ENCODE measurements around the gene HMCN2. TPM values are rescaled to one million over a fixed set of nuclear protein-coding genes. Genes with fewer than 3 reads are reported as not detected.
A peak's percentile ranks its signal among the peaks of the same experiment; 100 is the strongest.
"Not testable (repeated sequence)": the region's sequence is repeated elsewhere in the genome, so short reads cannot be mapped to it uniquely, and the experiment has no call there.

HMCN2 gene
- total and polyA plus RNA-seq, 5 donors = 2.3 to 6.1 (median 4.2) TPM

GRCh38 chr9:130395810-130396435 is 130.4 kb downstream of the HMCN2 start:
- WGBS = 92% methylated on average over 26 of the region's 26 CpGs
- Histone ChIP-seq H3K4me3 (ENCODE audit: low read length) (no peak overlapping the region), H3K27ac (ENCODE audit: low read length) (no peak overlapping the region), H3K4me1 (ENCODE audit: control insufficient read depth, insufficient read depth, low read length) (no peaks in the 10 kb centered on the region), H3K9me3 (ENCODE audit: control insufficient read depth, low read length) (no peaks in the 10 kb centered on the region), H3K27me3 (ENCODE audit: control insufficient read depth, insufficient read depth) (no peaks in the 10 kb centered on the region)
- no peak for DNase-seq
- no peak for ATAC-seq
- intact Hi-C loops (cut with DNase I) = no loop called here

GRCh38 chr9:130396581-130396980 is 131.0 kb downstream of the HMCN2 start:
- Histone ChIP-seq H3K4me3 (ENCODE audit: low read length) (no peak overlapping the region), H3K27me3 (ENCODE audit: control insufficient read depth, insufficient read depth) (no peaks in the 10 kb centered on the region), H3K9me3 (ENCODE audit: control insufficient read depth, low read length) (no peaks in the 10 kb centered on the region), H3K27ac (ENCODE audit: low read length) (no peak overlapping the region), H3K4me1 (ENCODE audit: control insufficient read depth, insufficient read depth, low read length) (no peaks in the 10 kb centered on the region)
- intact Hi-C loops (cut with DNase I) = no loop called here
- ATAC-seq (no peak), DNase-seq (no peak)
- WGBS = 94% methylated on average over 4 of the region's 4 CpGs

GRCh38 chr9:130398487-130399240 is 133.1 kb downstream of the HMCN2 start:
- 84% methylated on average over 17 of the region's 17 CpGs for WGBS
- no peaks in the 10 kb centered on the region for H3K9me3 ChIP-seq (ENCODE audit: control insufficient read depth, low read length)
- DNase-seq = no peak
- intact Hi-C loops (cut with DNase I) = no loop called here
- no peaks in the 10 kb centered on the region for H3K27me3 ChIP-seq (ENCODE audit: control insufficient read depth, insufficient read depth)
- ATAC-seq = no peak
- no peak overlapping the region for H3K27ac ChIP-seq (ENCODE audit: low read length)
- no peaks in the 10 kb centered on the region for H3K4me1 ChIP-seq (ENCODE audit: control insufficient read depth, insufficient read depth, low read length)
- H3K4me3 ChIP-seq (ENCODE audit: low read length) = no peak overlapping the region

GRCh38 chr9:130399768-130400167 is 134.2 kb downstream of the HMCN2 start:
- Histone ChIP-seq H3K9me3 (ENCODE audit: control insufficient read depth, low read length) (no peaks in the 10 kb centered on the region), H3K27ac (ENCODE audit: low read length) (no peak overlapping the region), H3K4me1 (ENCODE audit: control insufficient read depth, insufficient read depth, low read length) (no peaks in the 10 kb centered on the region), H3K4me3 (ENCODE audit: low read length) (no peak overlapping the region), H3K27me3 (ENCODE audit: control insufficient read depth, insufficient read depth) (no peaks in the 10 kb centered on the region)
- WGBS = 77% methylated on average over 8 of the region's 8 CpGs
- DNase-seq = no peak
- intact Hi-C loops (cut with DNase I) = no loop called here
- ATAC-seq = no peak

GRCh38 chr9:130400870-130401269 is 135.3 kb downstream of the HMCN2 start:
- DNase-seq (peak in 1 of 3 donors; percentile 48), ATAC-seq (no peak)
- intact Hi-C loops (cut with DNase I) = no loop called here
- Histone ChIP-seq H3K9me3 (ENCODE audit: control insufficient read depth, low read length) (no peaks in the 10 kb centered on the region), H3K4me1 (ENCODE audit: control insufficient read depth, insufficient read depth, low read length) (no peaks in the 10 kb centered on the region), H3K27me3 (ENCODE audit: control insufficient read depth, insufficient read depth) (no peaks in the 10 kb centered on the region), H3K27ac (ENCODE audit: low read length) (no peak overlapping the region), H3K4me3 (ENCODE audit: low read length) (no peak overlapping the region)
- WGBS = 93% methylated on average over 8 of the region's 8 CpGs

- H3K27me3 ChIP-seq (ENCODE audit: control insufficient read depth, insufficient read depth); H3K4me1 ChIP-seq (ENCODE audit: control insufficient read depth, insufficient read depth, low read length); ATAC-seq; H3K27ac ChIP-seq (ENCODE audit: low read length); intact Hi-C loops (cut with DNase I); H3K4me3 ChIP-seq (ENCODE audit: low read length); DNase-seq; H3K9me3 ChIP-seq (ENCODE audit: control insufficient read depth, low read length): not testable (repeated sequence)
- WGBS = 93% methylated on average over 3 of the region's 3 CpGs
Observed at GRCh38 chr9:130401742-130402141, 136.2 kb downstream of the HMCN2 start.

GRCh38 chr9:130402243-130402642 is 136.7 kb downstream of the HMCN2 start:
- ATAC-seq = no peak
- H3K4me1 ChIP-seq (ENCODE audit: control insufficient read depth, insufficient read depth, low read length) = no peaks in the 10 kb centered on the region
- intact Hi-C loops (cut with DNase I) = no loop called here
- H3K9me3 ChIP-seq (ENCODE audit: control insufficient read depth, low read length) = no peaks in the 10 kb centered on the region
- H3K27ac ChIP-seq (ENCODE audit: low read length) = no peak overlapping the region
- no peaks in the 10 kb centered on the region for H3K27me3 ChIP-seq (ENCODE audit: control insufficient read depth, insufficient read depth)
- no peak for DNase-seq
- WGBS = over 99% methylated on average over 3 of the region's 3 CpGs
- H3K4me3 ChIP-seq (ENCODE audit: low read length) = no peak overlapping the region

GRCh38 chr9:130402645-130403440 is 137.3 kb downstream of the HMCN2 start:
- intact Hi-C loops (cut with DNase I) = no loop called here
- Histone ChIP-seq H3K4me1 (ENCODE audit: control insufficient read depth, insufficient read depth, low read length) (no peaks in the 10 kb centered on the region), H3K27ac (ENCODE audit: low read length) (no peak overlapping the region), H3K9me3 (ENCODE audit: control insufficient read depth, low read length) (no peaks in the 10 kb centered on the region), H3K4me3 (ENCODE audit: low read length) (no peak overlapping the region), H3K27me3 (ENCODE audit: control insufficient read depth, insufficient read depth) (no peaks in the 10 kb centered on the region)
- WGBS = 86% methylated on average over 28 of the region's 28 CpGs
- DNase-seq (peak in 1 of 3 donors; percentile 28), ATAC-seq (no peak)

- ATAC-seq (no peak), DNase-seq (peak in 1 of 3 donors; percentile 46)
- H3K27ac ChIP-seq (ENCODE audit: low read length) = no peak overlapping the region
- no peak overlapping the region for H3K4me3 ChIP-seq (ENCODE audit: low read length)
- intact Hi-C loops (cut with DNase I) = no loop called here
- no peaks in the 10 kb centered on the region for H3K27me3 ChIP-seq (ENCODE audit: control insufficient read depth, insufficient read depth)
- no peaks in the 10 kb centered on the region for H3K9me3 ChIP-seq (ENCODE audit: control insufficient read depth, low read length)
- 94% methylated on average over 22 of the region's 22 CpGs for WGBS
- H3K4me1 ChIP-seq (ENCODE audit: control insufficient read depth, insufficient read depth, low read length) = no peaks in the 10 kb centered on the region
Observed at GRCh38 chr9:130405657-130406257, 140.2 kb downstream of the HMCN2 start.

GRCh38 chr9:130406278-130406895 is 140.8 kb downstream of the HMCN2 start:
- WGBS = 88% methylated on average over 10 of the region's 10 CpGs
- Histone ChIP-seq H3K9me3 (ENCODE audit: control insufficient read depth, low read length) (no peaks in the 10 kb centered on the region), H3K27ac (ENCODE audit: low read length) (no peak overlapping the region), H3K27me3 (ENCODE audit: control insufficient read depth, insufficient read depth) (no peaks in the 10 kb centered on the region), H3K4me1 (ENCODE audit: control insufficient read depth, insufficient read depth, low read length) (no peaks in the 10 kb centered on the region), H3K4me3 (ENCODE audit: low read length) (no peak overlapping the region)
- ATAC-seq (no peak), DNase-seq (peak in 1 of 3 donors; percentile 46)
- intact Hi-C loops (cut with DNase I) = no loop called here
